GM18499 (cell line): ENCODE measurements around the gene FILIP1L.

Experiments
- ATAC-seq: cut with Tn5 transposase; IDR thresholded peaks from one replicate; pipeline ENCODE4 v1.9.1; 2021; ENCODE audit warnings: moderate number of reproducible peaks; ENCODE audit not compliant: insufficient read depth, unreplicated experiment

FILIP1L gene

GRCh38 chr3:99984668-99985067 is 129.6 kb downstream of the FILIP1L start:
- no peak for ATAC-seq

GRCh38 chr3:99984139-99984538 is 130.2 kb downstream of the FILIP1L start:
- no peak for ATAC-seq

- no peak for ATAC-seq
Measured at GRCh38 chr3:99982650-99983049, 131.7 kb downstream of the FILIP1L start.

- ATAC-seq, result no peak
Measured at GRCh38 chr3:99981138-99981537, 133.2 kb downstream of the FILIP1L start.

- ATAC-seq, result no peak
Measured at GRCh38 chr3:99980606-99981005, 133.7 kb downstream of the FILIP1L start.

GRCh38 chr3:99978221-99978620 is 136.1 kb downstream of the FILIP1L start:
- no peak for ATAC-seq

- ATAC-seq, result no peak
Measured at GRCh38 chr3:99976584-99976983, 137.7 kb downstream of the FILIP1L start.

GRCh38 chr3:99974989-99975388 is 139.3 kb downstream of the FILIP1L start:
- no peak for ATAC-seq

- ATAC-seq, result no peak
Measured at GRCh38 chr3:99972380-99973104, 141.8 kb downstream of the FILIP1L start.

- no peak for ATAC-seq
Measured at GRCh38 chr3:99971761-99972160, 142.5 kb downstream of the FILIP1L start.

- ATAC-seq, result peak; percentile 94
Measured at GRCh38 chr3:99970198-99970597, 144.1 kb downstream of the FILIP1L start.

- no peak for ATAC-seq
Measured at GRCh38 chr3:99969136-99969535, 145.2 kb downstream of the FILIP1L start.

GRCh38 chr3:99967796-99968195 is 146.5 kb downstream of the FILIP1L start:
- no peak for ATAC-seq

GRCh38 chr3:99966662-99967416 is 147.5 kb downstream of the FILIP1L start:
- no peak for ATAC-seq

GRCh38 chr3:99965681-99966408 is 148.5 kb downstream of the FILIP1L start:
- no peak for ATAC-seq

GRCh38 chr3:99965077-99965476 is 149.2 kb downstream of the FILIP1L start:
- no peak for ATAC-seq

GRCh38 chr3:99962703-99963102 is 151.6 kb downstream of the FILIP1L start:
- no peak for ATAC-seq

GRCh38 chr3:99961756-99962515 is 152.4 kb downstream of the FILIP1L start:
- ATAC-seq, result no peak

GRCh38 chr3:99960941-99961340 is 153.4 kb downstream of the FILIP1L start:
- no peak for ATAC-seq

GRCh38 chr3:99960123-99960878 is 154.0 kb downstream of the FILIP1L start:
- ATAC-seq, result no peak
